Measurements from ENCODE around the gene ITGB4. TPM values are rescaled to one million over a fixed set of nuclear protein-coding genes. Genes with fewer than 3 reads are reported as not detected.

ITGB4 gene
- total RNA-seq, 1 experiment from 2014 or later = 5.3 TPM

DNA sequence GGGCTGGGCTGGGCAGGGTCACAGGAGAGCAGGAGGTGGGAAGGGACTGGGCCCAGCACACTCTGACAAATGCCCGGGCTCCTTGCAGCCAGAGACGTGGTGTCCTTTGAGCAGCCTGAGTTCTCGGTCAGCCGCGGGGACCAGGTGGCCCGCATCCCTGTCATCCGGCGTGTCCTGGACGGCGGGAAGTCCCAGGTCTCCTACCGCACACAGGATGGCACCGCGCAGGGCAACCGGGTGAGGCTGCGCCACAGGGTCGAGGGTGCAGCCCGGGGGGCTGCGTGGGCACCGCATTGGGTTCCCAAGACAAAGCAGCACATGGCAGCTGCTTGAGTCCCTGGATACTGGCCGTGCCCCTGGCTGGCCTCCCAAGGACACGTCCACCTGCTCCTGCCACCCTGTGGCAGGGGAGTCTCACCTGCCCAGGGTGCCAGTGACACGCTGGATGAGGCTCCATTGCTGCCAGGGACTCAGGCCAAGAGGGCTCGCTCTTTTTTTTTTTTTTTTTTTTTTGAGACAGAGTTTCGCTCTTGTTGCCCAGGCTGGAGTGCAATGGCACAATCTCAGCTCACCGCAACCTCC lies 22.5 kb downstream of the ITGB4 start:
- Histone ChIP-seq H2AK5ac (ENCODE audit: insufficient read length, low read length) (no peak overlapping the region), H2AFZ (ENCODE audit: low read length) (no peak overlapping the region), H3K4me1 (ENCODE audit: insufficient read depth, low read length) (no peaks in the 10 kb centered on the region), H4K5ac (ENCODE audit: insufficient read length, low read depth, low read length) (no peak overlapping the region), H3K23me2 (ENCODE audit: insufficient read length, low read depth, low read length, poor library complexity, severe bottlenecking) (no peaks in the 10 kb centered on the region), H3K27ac (ENCODE audit: insufficient read length, low read depth, low read length) (no peak overlapping the region), H2BK5ac (ENCODE audit: insufficient read length, low read length) (no peak overlapping the region), H2BK120ac (ENCODE audit: low read depth, low read length, poor library complexity, severe bottlenecking) (no peak overlapping the region), H4K91ac (ENCODE audit: insufficient read length, low read depth, low read length) (no peak overlapping the region), H3K79me1 (ENCODE audit: insufficient read depth, low read depth, low read length, poor library complexity, severe bottlenecking) (no peaks in the 10 kb centered on the region), H3T11ph (ENCODE audit: low read length) (no peak overlapping the region), H3K9me3 (ENCODE audit: control insufficient read depth, low read depth, low read length) (no peaks in the 10 kb centered on the region), H3K18ac (ENCODE audit: insufficient read length, low read depth, low read length) (no peak overlapping the region), H3K56ac (ENCODE audit: insufficient read length, low read depth, low read length) (no peak overlapping the region), H4K20me1 (ENCODE audit: control insufficient read depth, insufficient read depth, insufficient read length) (no peaks in the 10 kb centered on the region), H3K79me2 (ENCODE audit: insufficient read depth, low read length) (no peaks in the 10 kb centered on the region), H2BK12ac (ENCODE audit: insufficient read length, low read depth, low read length) (no peak overlapping the region), H3K23ac (ENCODE audit: insufficient read length, low read depth, low read length) (no peak overlapping the region), H2BK15ac (ENCODE audit: low read depth, low read length) (no peak overlapping the region), H4K8ac (replicated peaks; ENCODE audit: insufficient read length, low read depth, low read length) (no peak overlapping the region), H3K14ac (ENCODE audit: insufficient read depth, low read length) (no peak overlapping the region), H2BK20ac (ENCODE audit: low read depth, low read length, poor library complexity, severe bottlenecking) (no peak overlapping the region), H3K4ac (ENCODE audit: low read depth, low read length) (no peak overlapping the region), H3K9ac (ENCODE audit: extremely low read depth, insufficient read length, low read length) (no peak overlapping the region), H3K4me2 (ENCODE audit: insufficient read depth, insufficient read length, low read length) (no peak overlapping the region), H3K27me3 (ENCODE audit: insufficient read depth, low read length) (no peaks in the 10 kb centered on the region)
- H3K27ac Mint-ChIP-seq = no peak overlapping the region; a peak in 1 of 7 replicates
- no peaks in the 10 kb centered on the region for H3K9me3 Mint-ChIP-seq
- no peak for TF ChIP-seq CTCF (conservative IDR thresholded peaks at IDR 0.05)
- no peaks in the 10 kb centered on the region for H3K27me3 Mint-ChIP-seq (ENCODE audit: low read depth)
- WGBS (ENCODE audit: extremely low coverage, insufficient read length, low lambda C conversion rate) = no CpG with 5 or more reads among the region's 25 CpGs
- no peak for DNase-seq
- no peak overlapping the region for H3K4me3 Mint-ChIP-seq
- no peaks in the 10 kb centered on the region for H3K4me1 Mint-ChIP-seq
- H3K36me3 Mint-ChIP-seq (ENCODE audit: insufficient read depth in 1 of 3, low read depth in 3 of 3) = no peaks in the 10 kb centered on the region
